Measurements from ENCODE around the gene ZNF462.

GRCh38 chr9:107008011-107008410, 145.0 kb downstream of the ZNF462 start:
- TF ChIP-seq POLR2AphosphoS5 (IDR thresholded peaks at IDR 0.05; ENCODE audit: low read depth) (no peak), REST (IDR thresholded peaks at IDR 0.05; ENCODE audit: unreplicated experiment) (no peak), ETS1 (IDR thresholded peaks at IDR 0.05) (no peak), CTCF (conservative IDR thresholded peaks at IDR 0.05; ENCODE audit: low read depth in 2 of 2) (no peak), CREB1 (CRISPR knock-in tag; IDR thresholded peaks at IDR 0.05; ENCODE audit: low read depth) (no peak), EZH2phosphoT487 (IDR thresholded peaks at IDR 0.05; ENCODE audit: unreplicated experiment) (no peak), EZH2 (IDR thresholded peaks at IDR 0.05; ENCODE audit: low read depth, unreplicated experiment) (no peak), NANOG (IDR thresholded peaks at IDR 0.05; ENCODE audit: borderline replicate concordance) (no peak), STAT1 (IDR thresholded peaks at IDR 0.05; ENCODE audit: unreplicated experiment) (no peak), ZNF331 (CRISPR knock-in tag; IDR thresholded peaks at IDR 0.05; ENCODE audit: low read depth) (no peak), ZNF114 (CRISPR knock-in tag; IDR thresholded peaks at IDR 0.05) (no peak), ZNF462 (CRISPR knock-in tag; IDR thresholded peaks at IDR 0.05) (no peak)
